ENCODE measurements around the gene DDX56.

DDX56 gene, protein sequence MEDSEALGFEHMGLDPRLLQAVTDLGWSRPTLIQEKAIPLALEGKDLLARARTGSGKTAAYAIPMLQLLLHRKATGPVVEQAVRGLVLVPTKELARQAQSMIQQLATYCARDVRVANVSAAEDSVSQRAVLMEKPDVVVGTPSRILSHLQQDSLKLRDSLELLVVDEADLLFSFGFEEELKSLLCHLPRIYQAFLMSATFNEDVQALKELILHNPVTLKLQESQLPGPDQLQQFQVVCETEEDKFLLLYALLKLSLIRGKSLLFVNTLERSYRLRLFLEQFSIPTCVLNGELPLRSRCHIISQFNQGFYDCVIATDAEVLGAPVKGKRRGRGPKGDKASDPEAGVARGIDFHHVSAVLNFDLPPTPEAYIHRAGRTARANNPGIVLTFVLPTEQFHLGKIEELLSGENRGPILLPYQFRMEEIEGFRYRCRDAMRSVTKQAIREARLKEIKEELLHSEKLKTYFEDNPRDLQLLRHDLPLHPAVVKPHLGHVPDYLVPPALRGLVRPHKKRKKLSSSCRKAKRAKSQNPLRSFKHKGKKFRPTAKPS

DNA sequence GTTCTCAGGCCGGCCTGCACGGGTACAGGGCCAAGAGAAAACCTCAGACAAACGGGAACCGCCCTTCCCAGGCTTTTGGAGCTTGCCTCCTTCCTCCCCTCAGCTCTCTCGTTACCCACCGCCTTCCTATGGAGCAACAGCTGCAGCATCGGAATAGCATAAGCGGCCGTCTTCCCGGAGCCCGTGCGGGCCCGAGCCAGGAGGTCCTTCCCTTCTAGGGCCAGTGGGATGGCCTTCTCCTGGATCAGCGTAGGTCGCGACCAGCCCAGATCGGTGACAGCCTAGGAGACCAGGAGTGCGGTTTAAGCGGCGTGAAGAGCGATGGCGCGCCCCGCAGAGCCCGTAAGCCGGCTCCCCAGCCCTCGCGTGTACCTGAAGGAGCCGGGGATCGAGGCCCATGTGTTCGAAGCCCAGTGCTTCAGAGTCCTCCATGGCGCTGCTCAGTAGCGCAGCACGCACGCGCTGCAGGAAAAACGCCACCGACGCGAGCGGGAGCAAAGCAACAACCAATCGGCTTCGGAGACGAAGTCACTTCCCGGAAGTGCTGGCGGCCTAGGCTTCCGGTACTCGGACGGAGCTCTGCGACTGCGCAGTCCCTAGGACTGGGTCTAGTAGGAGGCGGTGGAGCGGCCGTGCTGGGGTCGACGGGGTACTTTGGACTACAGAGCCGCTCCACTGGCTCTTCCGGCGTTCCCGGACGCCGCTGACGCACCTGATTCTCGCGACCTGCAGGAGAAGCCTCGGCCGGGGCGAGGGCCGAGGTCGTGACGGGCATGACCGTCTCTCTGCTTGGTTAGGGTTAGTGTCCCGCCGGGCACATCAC is at the start of gene DDX56:
DDX56 (minus strand) TSS at position 445 of the 823 bp plus-strand sequence; CDS start at position 432, 13 bp downstream.
- peak within 1 kb of the TSS; percentile 96 to 97 for H3K4me3 ChIP-seq (ENCODE audit: low read length in 2 of 2)
- H3K27me3 ChIP-seq (ENCODE audit: control insufficient read depth in 1 of 2, insufficient read depth in 2 of 2, low read length in 2 of 2), result no peaks in the 10 kb centered on the region
- no peaks in the 10 kb centered on the region for H3K9me3 ChIP-seq (ENCODE audit: control insufficient read depth in 2 of 2, low read length in 2 of 2)
- peaks cover 46 to 53% of the 10 kb centered on the region in 2 donors for H3K36me3 ChIP-seq (ENCODE audit: control insufficient read depth in 2 of 2, insufficient read depth in 2 of 2, low read length in 2 of 2)
- H3K9ac ChIP-seq (ENCODE audit: low read length in 2 of 2), result peak within 1 kb of the TSS; percentile 92 to 94
- H3K27ac ChIP-seq (ENCODE audit: low read length), result peak within 1 kb of the TSS; percentile 80
- peaks cover 24% of the 10 kb centered on the region for H3K4me1 ChIP-seq (ENCODE audit: control insufficient read depth, insufficient read depth, low read length)

DNA sequence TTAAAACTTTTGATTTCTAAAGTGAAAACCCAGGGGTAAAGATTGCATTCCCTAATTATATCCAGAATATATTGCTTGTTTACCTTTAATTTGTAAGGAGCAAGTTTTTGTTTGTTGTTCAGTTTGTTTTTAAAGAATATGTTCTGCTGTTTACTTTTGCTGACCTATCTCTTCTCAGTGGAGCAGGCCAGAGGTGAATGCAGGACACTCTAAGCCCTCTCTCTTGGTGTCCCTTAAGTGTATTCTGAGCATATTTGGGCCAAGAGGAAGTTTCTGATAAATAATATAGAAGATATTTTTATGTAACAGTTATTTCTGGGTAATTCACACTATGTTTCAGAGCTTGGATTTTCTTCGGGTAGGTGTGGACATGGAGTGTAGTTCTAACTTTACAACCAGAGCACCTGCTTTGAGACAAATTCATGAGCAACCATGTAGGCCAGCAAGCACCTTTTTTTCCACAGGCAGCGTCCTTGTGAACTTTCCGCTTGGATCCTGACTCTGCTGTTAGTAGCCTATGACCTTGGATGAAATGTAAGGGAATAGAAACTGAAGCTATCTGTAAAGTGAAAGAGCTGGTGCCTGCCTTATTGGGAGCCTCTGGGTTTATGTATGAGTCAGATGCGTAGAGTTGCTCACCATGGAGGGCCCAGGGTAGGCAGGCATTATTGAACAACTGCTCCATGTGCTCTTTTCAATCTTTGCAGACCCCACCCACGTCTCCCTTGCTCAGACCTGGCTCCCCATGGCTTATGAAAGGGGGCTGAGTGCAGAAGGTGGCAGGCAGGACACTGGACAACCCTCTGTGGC is 48.8 kb upstream of the DDX56 start:
- Histone ChIP-seq H3K9me3 (ENCODE audit: control insufficient read depth in 2 of 2, low read length in 2 of 2) (no peaks in the 10 kb centered on the region), H3K27me3 (ENCODE audit: control insufficient read depth in 1 of 2, insufficient read depth in 2 of 2, low read length in 2 of 2) (no peaks in the 10 kb centered on the region), H3K4me1 (ENCODE audit: control insufficient read depth, insufficient read depth, low read length) (peaks cover 11% of the 10 kb centered on the region), H3K9ac (ENCODE audit: low read length in 2 of 2) (no peak overlapping the region), H3K27ac (ENCODE audit: low read length) (no peak overlapping the region), H3K36me3 (ENCODE audit: control insufficient read depth in 2 of 2, insufficient read depth in 2 of 2, low read length in 2 of 2) (peaks cover 9 to 20% of the 10 kb centered on the region in 2 donors), H3K4me3 (ENCODE audit: low read length in 2 of 2) (no peak overlapping the region)

DNA sequence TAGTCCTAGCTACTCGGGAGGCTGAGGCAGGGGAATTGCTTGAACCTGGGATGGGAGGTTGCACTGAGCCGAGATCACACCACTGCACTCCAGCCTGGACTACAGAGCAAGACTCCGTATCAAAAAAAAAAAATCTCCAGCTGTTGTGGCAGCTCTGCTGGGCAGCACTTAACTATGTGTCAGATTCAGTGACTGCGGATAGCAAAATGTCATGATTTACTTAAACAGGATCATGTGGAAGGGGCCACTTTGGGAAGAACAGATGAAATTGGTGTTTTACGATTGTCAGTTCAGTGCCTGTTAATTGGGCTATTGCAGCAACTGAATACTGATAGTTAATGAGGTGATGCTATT is 48.0 kb upstream of the DDX56 start:
- H3K4me3 ChIP-seq (ENCODE audit: low read length in 2 of 2), result no peak overlapping the region
- peaks cover 11% of the 10 kb centered on the region for H3K4me1 ChIP-seq (ENCODE audit: control insufficient read depth, insufficient read depth, low read length)
- no peak overlapping the region for H3K27ac ChIP-seq (ENCODE audit: low read length)

DNA sequence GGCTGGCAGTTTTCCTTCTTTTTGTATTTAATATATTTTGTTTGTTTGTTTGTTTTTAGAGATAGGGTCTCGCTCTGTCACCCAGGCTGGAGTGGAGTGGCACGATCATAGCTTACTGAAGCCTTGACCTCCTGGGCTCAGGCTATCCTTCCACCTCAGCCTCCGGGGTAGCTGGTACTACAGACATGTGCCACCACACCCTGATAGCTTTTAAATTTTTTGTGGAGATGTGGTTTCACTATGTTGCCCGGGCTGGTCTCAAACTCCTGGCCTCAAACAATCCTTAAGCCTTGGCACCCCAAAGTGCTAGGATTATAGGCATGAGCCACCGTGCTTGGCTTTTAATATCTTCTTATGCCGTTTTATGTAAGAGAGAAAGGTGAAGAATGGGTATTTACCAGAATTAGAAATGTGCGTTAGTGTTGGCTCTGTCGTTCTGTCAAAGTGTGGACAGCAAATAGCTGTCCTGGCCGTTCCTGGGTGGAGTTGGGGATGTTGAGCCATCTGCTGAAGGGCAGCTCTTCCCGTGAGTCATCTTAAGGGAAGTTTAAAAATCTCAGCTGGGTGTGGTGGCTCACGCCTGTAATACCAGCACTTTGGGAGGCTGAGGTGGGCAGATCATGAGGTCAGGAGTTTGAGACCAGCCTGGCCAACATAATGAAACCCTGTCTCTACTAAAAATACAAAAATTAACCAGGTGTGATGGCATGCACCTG is 47.5 kb upstream of the DDX56 start:
- Histone ChIP-seq H3K9me3 (ENCODE audit: control insufficient read depth in 2 of 2, low read length in 2 of 2) (no peaks in the 10 kb centered on the region), H3K9ac (ENCODE audit: low read length in 2 of 2) (no peak overlapping the region), H3K4me1 (ENCODE audit: control insufficient read depth, insufficient read depth, low read length) (peaks cover 11% of the 10 kb centered on the region), H3K36me3 (ENCODE audit: control insufficient read depth in 2 of 2, insufficient read depth in 2 of 2, low read length in 2 of 2) (peaks cover 9 to 15% of the 10 kb centered on the region in 2 donors), H3K4me3 (ENCODE audit: low read length in 2 of 2) (no peak overlapping the region), H3K27me3 (ENCODE audit: control insufficient read depth in 1 of 2, insufficient read depth in 2 of 2, low read length in 2 of 2) (no peaks in the 10 kb centered on the region), H3K27ac (ENCODE audit: low read length) (no peak overlapping the region)

More for the DNA sequence above, 48.0 kb upstream of the DDX56 start:
- peaks cover 9 to 20% of the 10 kb centered on the region in 2 donors for H3K36me3 ChIP-seq (ENCODE audit: control insufficient read depth in 2 of 2, insufficient read depth in 2 of 2, low read length in 2 of 2)
- no peak overlapping the region for H3K9ac ChIP-seq (ENCODE audit: low read length in 2 of 2)
- H3K9me3 ChIP-seq (ENCODE audit: control insufficient read depth in 2 of 2, low read length in 2 of 2), result no peaks in the 10 kb centered on the region
- no peaks in the 10 kb centered on the region for H3K27me3 ChIP-seq (ENCODE audit: control insufficient read depth in 1 of 2, insufficient read depth in 2 of 2, low read length in 2 of 2)

DNA sequence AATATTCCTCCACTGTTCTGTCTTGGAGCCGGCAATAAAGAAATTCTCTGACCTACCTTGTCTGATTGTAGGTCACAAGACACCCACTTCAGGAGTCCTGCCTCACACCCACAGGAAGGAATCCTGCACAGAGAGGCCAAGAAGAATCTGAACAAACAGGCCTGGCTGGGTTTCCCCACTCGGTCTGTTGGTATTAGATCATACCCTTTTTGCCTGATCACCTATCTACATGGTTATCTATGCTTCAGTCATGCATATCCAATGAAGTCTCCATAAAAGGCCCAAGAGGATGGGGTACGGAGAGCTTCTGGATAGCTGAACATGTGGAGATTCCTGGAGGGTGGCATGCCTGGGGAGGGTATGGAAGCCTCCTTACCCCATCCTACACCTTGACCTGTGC is 45.0 kb upstream of the DDX56 start:
- no peaks in the 10 kb centered on the region for H3K9me3 ChIP-seq (ENCODE audit: control insufficient read depth in 2 of 2, low read length in 2 of 2)
- H3K4me3 ChIP-seq (ENCODE audit: low read length in 2 of 2), result no peak overlapping the region
- no peaks in the 10 kb centered on the region for H3K27me3 ChIP-seq (ENCODE audit: control insufficient read depth in 1 of 2, insufficient read depth in 2 of 2, low read length in 2 of 2)
- no peak overlapping the region for H3K9ac ChIP-seq (ENCODE audit: low read length in 2 of 2)
- H3K27ac ChIP-seq (ENCODE audit: low read length), result no peak overlapping the region
- peaks cover 0 to 4% of the 10 kb centered on the region in 2 donors for H3K36me3 ChIP-seq (ENCODE audit: control insufficient read depth in 2 of 2, insufficient read depth in 2 of 2, low read length in 2 of 2)
- peaks cover 13% of the 10 kb centered on the region for H3K4me1 ChIP-seq (ENCODE audit: control insufficient read depth, insufficient read depth, low read length)

DNA sequence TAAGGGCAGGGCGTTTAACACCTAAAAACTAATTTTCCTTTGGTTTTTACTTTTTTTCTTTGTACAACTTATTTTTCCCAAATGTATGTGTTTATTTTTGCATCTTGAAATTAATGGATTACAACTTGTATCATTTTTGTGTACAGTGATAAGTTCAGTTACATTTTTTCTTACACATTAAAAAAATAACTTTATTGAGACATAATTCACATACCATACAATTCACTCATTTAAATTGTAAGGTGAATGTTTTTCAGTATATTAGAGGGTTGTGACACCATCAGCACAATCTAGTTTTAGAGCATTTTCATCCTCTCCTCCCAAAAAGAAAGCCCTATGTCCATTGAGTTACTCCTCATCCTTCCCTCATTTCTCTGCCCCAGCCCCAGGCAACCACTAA is 44.3 kb upstream of the DDX56 start:
- no peak overlapping the region for H3K9ac ChIP-seq (ENCODE audit: low read length in 2 of 2)
- no peaks in the 10 kb centered on the region for H3K27me3 ChIP-seq (ENCODE audit: control insufficient read depth in 1 of 2, insufficient read depth in 2 of 2, low read length in 2 of 2)
- no peaks in the 10 kb centered on the region for H3K9me3 ChIP-seq (ENCODE audit: control insufficient read depth in 2 of 2, low read length in 2 of 2)
- no peak overlapping the region for H3K4me3 ChIP-seq (ENCODE audit: low read length in 2 of 2)
- H3K4me1 ChIP-seq (ENCODE audit: control insufficient read depth, insufficient read depth, low read length), result peaks cover 12% of the 10 kb centered on the region
- no peak overlapping the region for H3K27ac ChIP-seq (ENCODE audit: low read length)
- H3K36me3 ChIP-seq (ENCODE audit: control insufficient read depth in 2 of 2, insufficient read depth in 2 of 2, low read length in 2 of 2), result peaks cover 0 to 4% of the 10 kb centered on the region in 2 donors

DNA sequence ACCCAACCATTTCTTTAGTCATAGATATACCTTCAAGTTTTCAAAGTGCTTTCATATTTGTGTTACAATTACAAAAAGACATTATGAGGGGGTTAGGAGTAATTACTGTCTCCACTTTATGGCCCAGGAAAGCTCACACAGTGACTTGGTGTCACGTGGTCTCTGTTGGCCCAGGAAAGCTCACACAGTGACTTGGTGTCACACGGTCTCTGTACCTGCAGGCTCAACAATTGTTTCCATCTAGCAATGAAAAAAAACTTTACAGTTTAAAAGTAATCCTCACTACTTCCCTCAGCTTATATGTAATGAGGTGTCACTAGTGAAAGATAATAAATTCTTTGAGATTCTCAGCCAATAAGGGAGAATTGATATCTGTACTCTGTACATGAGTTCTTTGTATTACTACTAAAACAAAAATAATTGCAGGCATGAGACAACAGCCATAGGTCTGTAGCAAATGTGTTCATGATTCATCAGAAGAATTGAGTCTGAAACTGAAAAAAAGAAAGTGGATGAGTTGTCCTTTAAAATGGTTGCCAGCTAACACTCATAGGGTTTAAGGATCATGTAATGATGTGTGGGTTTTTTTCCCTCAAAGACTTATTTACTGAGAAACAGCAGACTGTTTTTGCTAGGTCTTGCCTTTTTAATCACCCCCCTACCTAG is 43.6 kb upstream of the DDX56 start:
- H3K27ac ChIP-seq (ENCODE audit: low read length), result no peak overlapping the region
- no peaks in the 10 kb centered on the region for H3K27me3 ChIP-seq (ENCODE audit: control insufficient read depth in 1 of 2, insufficient read depth in 2 of 2, low read length in 2 of 2)
- H3K4me3 ChIP-seq (ENCODE audit: low read length in 2 of 2), result no peak overlapping the region
- no peak overlapping the region for H3K9ac ChIP-seq (ENCODE audit: low read length in 2 of 2)
- H3K9me3 ChIP-seq (ENCODE audit: control insufficient read depth in 2 of 2, low read length in 2 of 2), result no peaks in the 10 kb centered on the region
- peaks cover 6% of the 10 kb centered on the region for H3K4me1 ChIP-seq (ENCODE audit: control insufficient read depth, insufficient read depth, low read length)
- H3K36me3 ChIP-seq (ENCODE audit: control insufficient read depth in 2 of 2, insufficient read depth in 2 of 2, low read length in 2 of 2), result peaks cover 0 to 4% of the 10 kb centered on the region in 2 donors

DNA sequence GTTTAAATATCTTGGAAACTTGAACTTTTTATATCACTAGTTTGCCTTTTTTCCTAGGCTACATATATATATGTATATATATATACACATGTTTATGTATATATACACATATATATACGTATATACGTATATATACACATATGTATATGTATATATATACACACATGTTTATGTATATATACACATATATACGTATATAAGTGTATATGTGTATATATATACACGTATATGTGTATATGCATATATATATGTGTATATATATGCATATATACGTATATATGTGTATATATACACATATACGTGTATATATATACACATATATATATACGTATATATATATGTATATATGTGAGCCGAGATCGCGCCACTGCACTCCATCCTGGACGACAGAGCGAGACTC is 42.8 kb upstream of the DDX56 start:
- Histone ChIP-seq H3K27ac (ENCODE audit: low read length) (no peak overlapping the region), H3K9ac (ENCODE audit: low read length in 2 of 2) (no peak overlapping the region), H3K4me1 (ENCODE audit: control insufficient read depth, insufficient read depth, low read length) (peaks cover 5% of the 10 kb centered on the region), H3K27me3 (ENCODE audit: control insufficient read depth in 1 of 2, insufficient read depth in 2 of 2, low read length in 2 of 2) (no peaks in the 10 kb centered on the region), H3K9me3 (ENCODE audit: control insufficient read depth in 2 of 2, low read length in 2 of 2) (no peaks in the 10 kb centered on the region), H3K36me3 (ENCODE audit: control insufficient read depth in 2 of 2, insufficient read depth in 2 of 2, low read length in 2 of 2) (peaks cover 0 to 4% of the 10 kb centered on the region in 2 donors), H3K4me3 (ENCODE audit: low read length in 2 of 2) (no peak overlapping the region)

DNA sequence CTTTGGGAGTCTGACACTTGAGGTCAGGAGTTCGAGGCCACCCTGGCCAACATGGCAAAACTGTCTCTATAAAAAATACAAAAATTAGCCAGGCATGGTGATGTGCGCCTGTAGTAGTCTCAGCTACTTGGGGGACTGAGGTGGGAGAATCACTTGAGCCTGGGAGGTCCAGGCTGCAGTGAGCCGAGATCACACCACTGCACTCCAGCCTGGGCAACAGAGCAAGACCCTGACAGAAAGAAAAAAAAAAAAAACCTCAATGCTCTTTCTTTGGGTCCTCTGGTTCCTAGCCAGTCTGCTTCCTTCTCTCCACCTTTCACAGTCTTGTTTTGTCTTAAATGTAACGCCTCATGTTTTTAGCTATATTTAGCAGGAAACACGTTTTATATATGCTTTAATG is 42.1 kb upstream of the DDX56 start:
- H3K27ac ChIP-seq (ENCODE audit: low read length), result no peak overlapping the region
- H3K4me1 ChIP-seq (ENCODE audit: control insufficient read depth, insufficient read depth, low read length), result peaks cover 5% of the 10 kb centered on the region
- peaks cover 0 to 4% of the 10 kb centered on the region in 2 donors for H3K36me3 ChIP-seq (ENCODE audit: control insufficient read depth in 2 of 2, insufficient read depth in 2 of 2, low read length in 2 of 2)
- no peaks in the 10 kb centered on the region for H3K9me3 ChIP-seq (ENCODE audit: control insufficient read depth in 2 of 2, low read length in 2 of 2)
- H3K27me3 ChIP-seq (ENCODE audit: control insufficient read depth in 1 of 2, insufficient read depth in 2 of 2, low read length in 2 of 2), result no peaks in the 10 kb centered on the region
- no peak overlapping the region for H3K4me3 ChIP-seq (ENCODE audit: low read length in 2 of 2)
- H3K9ac ChIP-seq (ENCODE audit: low read length in 2 of 2), result no peak overlapping the region

Measured in stomach smooth muscle (tissue), 2 donors.